Posterior vena cava (tissue), 2 donors: ENCODE measurements around the gene NEDD4L. TPM values are rescaled to one million over a fixed set of nuclear protein-coding genes. Genes with fewer than 3 reads are reported as not detected.

Experiments used
- DNase-seq: peaks from one replicate; pipeline ENCODE4 v3.0.0-alpha.2; 2020; ENCODE audit warnings: low spot score
- intact Hi-C, 2 donors: fragments of 100-400 bp; cut with DNase I; formaldehyde crosslinking; loops; one replicate each; pipeline versions ENCODE4 v1.14.1 to v1.14.2; 2022 to 2023
- total RNA-seq, 2 donors: library from RNA; stranded (reverse); fragmentation: NEBNext Ultra II Directional; extraction: Animal tissue kit (Norgen Biotek cat#: 25700); gene quantifications; one replicate each; pipeline ENCODE4 v1.2.1, GENCODE V29; 2021
- donor health status: DM: yes; HTN: yes; CAD: no.
- donor health status: DM: yes; HTN: yes; CAD: no.

NEDD4L gene
- total RNA-seq, 2 donors from 2014 or later = 11.3 to 14.9 TPM

DNA sequence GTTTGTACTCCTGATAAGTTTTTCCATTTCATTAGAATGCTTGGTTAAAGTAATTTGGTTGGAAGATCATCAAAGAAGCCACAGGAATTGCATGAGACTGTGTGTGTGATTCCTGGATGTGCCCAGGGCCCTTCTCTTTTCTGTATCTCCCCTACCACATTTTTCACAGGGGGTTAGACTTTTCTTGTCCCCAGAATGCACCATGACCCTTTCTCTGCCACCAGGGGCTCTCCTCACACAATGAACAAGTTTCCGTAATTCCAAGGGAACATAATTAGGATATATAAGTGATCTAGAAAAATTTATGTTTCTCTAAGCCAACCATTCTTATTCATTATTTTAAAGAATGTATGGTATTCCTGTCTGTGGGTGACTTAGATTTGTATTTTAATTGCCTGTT, 291.8 kb downstream of the NEDD4L start:
- intact Hi-C loops = no loop called here
- DNase-seq = no peak

DNA sequence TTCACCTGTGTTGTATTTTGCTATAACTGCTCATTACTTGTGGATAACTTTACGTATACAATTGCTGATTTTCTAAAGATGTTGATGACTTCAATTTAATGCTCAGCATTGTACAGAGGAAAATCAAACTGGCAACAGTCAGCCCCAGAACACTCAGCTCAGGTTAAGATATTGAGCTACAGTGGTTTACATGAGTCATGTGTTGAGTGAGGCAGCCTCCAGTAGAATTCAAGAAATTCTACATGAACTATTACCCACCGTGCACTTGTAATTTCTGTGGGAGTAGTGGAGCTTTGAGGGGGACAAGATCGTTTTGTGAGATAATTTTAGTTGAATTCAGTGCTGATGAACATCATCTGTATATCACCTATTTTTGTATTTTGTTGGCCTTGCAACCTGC, 292.6 kb downstream of the NEDD4L start:
- no peak for DNase-seq
- intact Hi-C loops = no loop called here

DNA sequence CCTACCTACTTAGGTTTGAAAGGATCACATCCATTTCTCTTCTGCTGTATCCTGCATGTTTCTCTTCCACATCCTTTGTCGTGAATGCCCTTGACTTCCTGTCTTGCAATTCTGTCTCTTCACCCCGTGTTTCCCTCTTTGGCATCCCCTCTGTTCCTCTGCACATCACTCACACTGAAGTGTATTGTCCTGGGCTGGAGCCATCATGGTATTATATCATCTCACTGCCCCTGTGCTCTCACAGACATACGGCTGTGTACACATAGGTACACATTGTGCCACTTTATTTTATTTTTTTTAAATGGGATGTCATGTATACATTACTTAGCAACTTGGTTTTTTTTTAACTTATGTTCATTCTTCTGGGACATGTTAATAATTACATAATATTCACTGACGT, 293.3 kb downstream of the NEDD4L start:
- DNase-seq = no peak
- intact Hi-C loops = no loop called here

DNA sequence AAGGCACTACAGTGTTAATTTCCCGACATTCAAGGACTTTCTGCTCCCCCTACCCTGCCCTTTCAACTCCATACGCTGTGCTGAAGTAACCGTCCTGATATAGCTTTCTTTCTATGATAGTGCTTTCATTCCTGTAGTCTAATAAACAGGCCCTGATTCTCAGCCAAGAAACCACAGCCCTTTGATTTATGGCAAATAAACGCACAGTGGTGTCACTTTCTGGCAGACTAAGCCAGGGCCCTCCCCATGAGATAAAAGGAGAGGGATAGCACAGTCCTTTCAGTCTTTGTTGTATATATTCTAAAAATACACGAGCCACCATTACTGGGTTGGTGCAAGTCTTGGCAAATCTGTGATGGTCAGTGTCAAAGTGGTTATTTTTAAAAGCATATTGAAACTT, 293.7 kb downstream of the NEDD4L start:
- no peak for DNase-seq
- intact Hi-C loops = no loop called here

DNA sequence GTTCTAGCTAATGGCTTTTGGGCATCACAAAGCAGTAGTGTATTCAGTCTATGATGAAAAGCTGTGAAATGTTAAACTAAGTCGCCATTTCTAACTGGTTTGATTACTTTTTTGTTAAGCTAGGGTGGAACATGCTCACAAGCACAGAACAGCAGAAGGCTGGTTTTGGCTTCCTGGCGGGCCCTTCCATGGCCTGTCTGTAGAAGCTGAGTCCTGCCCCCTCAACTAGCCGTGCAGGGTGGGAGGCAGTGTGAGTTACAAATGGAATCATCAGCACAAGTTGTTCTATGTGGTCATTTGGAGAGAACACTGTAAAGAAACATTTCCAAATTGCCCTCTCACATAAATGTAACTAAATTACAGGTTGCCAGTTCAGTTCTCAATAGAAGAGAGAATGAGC, 294.1 kb downstream of the NEDD4L start:
- no peak for DNase-seq
- intact Hi-C loops = no loop called here

DNA sequence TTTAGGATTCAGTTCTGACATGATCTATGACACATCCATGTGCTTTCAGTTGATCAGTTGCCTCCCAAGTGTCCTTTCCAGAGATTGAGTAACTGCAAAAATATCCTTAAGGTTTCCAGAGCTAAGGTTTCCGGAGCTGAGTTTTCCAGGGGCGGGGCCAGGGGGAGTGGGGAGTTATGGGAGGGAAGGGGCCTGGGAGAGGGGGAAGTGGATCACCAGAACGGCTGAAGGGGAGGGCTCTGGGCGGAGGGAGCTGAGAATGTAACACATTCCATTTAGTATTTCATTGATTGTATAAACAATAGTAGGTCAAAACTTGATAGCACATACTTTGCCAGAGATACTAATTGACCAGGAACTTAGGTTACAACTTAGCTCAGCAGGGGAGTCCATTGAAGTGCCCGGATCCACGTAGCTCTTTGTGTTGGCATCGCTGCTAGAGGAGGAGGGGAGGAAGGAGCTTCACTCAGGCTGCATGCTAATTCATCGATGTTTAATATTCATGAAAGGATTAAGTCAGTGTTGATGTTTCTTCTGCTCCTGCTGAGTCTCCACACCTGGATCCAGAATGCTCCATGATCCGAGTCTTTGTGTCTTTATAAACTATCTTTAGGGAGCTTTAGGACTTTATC, 295.1 kb downstream of the NEDD4L start:
- no peak for DNase-seq
- intact Hi-C loops = no loop called here

DNA sequence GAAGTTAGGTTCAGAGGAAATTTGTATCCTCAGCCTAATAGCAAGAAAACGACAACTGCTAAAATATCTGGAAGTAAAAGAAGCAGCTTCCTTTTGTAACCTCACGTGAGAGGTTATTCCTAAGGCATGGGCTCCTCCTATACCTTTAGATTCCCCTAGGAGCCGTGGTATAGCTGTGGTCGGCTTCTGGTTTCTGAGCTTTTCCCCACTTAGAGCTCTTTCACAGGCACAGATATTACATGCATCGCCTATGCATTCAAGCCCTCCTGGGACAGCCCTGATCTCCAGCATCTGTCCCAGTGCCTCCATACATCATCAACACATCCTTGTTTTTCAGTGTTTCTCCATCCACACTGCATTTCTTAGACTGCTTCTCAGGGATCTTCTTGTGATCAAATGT, 295.9 kb downstream of the NEDD4L start:
- intact Hi-C loops = no loop called here
- DNase-seq = no peak

DNA sequence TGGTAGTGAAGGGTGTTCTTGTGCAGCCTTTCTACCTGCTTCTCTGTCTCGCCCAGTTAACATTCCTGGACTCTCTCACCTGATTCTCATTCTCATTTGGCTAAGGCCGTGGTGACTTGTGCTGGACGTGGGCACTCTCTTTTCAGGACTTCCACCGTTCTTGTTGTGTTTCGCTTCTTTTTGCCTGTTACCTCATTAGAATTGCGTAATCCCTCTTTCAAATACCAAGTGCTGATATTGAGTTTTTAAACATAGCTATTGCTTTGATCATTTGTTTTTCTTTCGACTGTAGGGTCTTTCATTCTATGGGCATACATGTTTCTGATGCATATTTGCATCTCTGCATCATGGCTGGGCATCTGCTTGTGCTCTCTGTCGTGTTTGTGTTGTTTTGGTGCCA, 297.9 kb downstream of the NEDD4L start:
- no peak for DNase-seq

DNA sequence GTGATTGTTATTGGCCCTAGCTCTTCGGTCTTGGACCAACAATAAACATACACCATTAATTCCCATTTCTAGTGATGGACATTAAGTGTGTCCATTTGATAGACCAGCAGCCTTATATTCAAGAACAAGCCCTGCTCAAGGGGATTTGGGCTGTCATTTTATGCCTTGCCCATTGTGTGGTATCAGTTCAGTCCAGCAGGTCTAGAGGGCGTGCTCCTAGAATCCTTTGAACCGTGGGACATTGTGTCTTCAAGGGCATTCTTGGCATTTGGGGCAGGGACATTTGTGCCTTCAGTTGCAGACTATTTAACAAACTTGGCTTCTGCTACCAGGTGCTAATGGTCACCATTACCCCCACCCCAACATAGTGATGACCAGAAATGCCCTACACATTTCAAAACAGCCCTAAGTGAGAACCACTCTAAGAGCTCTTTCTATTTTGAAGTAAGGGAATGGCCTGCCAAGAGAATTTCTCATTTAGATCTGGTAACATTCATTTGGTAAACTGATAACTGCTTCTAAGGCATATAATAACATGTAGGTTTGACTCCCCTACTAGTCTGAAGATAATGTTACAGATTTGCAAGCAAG, 300.1 kb downstream of the NEDD4L start:
- DNase-seq = no peak
- intact Hi-C loops = no loop called here

More for the DNA sequence above, 297.9 kb downstream of the NEDD4L start:
- intact Hi-C loops = no loop called here

DNA sequence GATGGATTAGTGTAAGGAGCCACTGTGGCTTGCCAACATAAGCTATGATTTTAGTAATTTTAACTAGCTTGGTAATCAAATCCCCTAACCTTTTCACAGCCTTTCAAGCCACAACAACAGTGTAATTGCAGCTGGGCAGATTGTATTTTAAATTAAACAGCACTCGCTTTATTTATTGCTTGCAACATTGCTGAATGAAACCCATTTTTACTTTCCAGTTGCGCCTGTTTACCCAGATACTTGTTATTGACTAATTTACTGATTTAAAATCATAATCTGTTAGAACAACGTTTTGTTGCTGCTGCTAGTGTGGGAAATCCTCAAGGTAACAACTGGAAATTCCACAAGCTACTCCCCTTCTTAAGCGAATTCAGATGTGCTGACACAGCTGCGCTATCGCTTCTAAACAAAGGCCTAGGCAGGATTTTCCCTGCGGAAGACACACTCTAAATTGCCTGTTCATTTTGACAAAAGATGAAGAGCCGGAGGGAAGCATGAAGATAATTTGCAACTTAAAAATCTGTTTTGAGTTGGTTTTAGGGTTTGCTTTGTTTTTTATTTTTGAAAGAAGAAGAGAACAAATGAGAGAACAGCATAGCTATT, 300.9 kb downstream of the NEDD4L start:
- intact Hi-C loops = no loop called here
- no peak for DNase-seq

DNA sequence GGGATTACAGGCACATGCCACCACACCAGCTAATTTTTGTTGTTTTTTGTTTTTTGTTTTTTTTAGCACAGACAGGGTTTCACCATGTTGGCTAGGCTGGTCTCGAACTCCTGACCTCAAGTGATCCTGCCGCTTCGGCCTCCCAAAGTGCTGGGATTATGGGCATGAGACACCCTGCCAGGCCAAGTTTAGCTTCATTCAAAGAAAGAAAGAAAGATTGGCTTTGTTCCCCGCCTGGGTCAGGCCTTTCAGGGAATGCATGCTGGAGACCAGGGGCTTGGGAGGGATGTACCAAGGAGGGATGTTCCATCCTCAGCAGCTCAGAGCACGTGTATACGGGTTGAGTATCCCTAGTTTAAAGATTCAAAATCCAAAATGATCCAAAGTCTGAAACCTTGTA, 301.8 kb downstream of the NEDD4L start:
- intact Hi-C loops = no loop called here
- no peak for DNase-seq

DNA sequence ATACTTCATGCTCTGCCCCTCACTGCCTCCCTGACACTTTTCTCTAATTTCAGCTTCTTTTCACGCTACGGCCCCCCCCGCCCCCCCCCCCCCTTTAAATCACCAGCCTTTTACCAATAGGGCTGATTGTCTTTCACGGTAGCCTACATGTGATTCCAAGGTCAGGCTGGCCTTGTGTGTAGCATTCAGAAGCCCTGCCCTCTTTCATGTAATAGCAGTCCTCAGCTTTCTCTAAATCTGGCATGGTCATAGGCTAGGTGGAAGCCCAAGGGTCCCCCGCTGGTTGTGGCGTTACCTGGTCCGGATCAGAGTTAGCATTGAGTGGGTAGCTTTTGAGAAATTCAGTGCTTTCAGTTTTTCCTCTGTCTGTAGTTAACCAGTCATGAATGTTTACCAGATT, 303.1 kb downstream of the NEDD4L start:
- DNase-seq = no peak
- intact Hi-C loops = no loop called here

DNA sequence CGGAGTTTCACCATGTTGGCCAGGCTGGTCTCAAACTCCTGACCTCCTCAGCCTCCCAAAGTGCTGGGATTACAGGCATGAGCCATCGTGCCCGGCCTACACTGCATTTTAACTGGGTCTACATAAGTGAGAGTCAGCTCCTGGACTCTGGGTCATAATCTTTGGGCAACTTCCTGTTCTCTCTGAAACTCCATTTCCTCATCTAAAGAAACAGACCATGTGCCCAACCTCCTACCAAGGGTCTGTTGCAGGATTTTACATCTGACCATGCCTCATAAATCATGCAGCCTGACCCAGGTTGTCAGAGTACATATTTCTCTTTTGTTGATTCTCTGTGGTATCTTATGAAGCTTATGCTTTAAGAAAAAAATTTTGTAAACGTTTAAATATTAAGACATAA, 304.5 kb downstream of the NEDD4L start:
- intact Hi-C loops = no loop called here
- no peak for DNase-seq

DNA sequence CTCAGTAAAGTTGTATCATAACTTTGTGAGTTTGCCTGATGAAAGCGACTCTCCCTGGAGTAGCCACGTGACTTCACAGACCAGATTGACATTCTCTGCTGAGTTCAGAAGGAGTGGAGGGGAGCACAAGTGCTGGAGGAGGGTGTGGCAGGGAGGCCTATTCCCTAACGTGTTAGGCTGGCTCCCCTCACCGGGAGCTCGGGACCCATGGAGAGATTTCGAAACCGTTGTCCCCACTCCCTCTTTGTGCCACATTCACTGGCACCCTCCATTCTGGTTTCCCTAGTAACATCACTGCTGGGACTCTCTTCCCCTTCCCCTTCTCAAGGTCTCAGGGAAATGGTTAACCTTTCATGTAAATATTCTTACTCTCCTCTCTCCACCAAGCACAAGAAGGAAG, 304.9 kb downstream of the NEDD4L start:
- no peak for DNase-seq

DNA sequence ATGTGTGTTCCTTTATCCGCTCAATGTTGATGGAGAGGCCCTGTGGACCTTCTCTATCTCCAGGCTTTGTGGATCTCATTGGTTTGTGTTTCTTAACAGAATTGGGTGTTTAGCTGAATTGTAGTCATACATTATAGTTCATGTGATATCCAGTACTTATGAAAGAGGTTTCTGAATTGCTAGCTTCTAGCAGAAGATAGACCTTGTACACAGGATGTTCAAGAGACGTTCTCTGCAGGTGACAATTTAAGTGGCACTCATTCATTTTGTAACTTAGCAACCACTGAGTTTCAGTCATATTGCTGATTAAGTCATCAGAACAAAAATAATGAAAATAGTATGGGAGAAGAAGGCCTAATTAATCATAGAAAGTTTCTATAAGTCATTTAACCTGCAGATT, 305.6 kb downstream of the NEDD4L start:
- intact Hi-C loops = no loop called here
- DNase-seq = no peak

More for the DNA sequence above, 304.9 kb downstream of the NEDD4L start:
- intact Hi-C loops = no loop called here

DNA sequence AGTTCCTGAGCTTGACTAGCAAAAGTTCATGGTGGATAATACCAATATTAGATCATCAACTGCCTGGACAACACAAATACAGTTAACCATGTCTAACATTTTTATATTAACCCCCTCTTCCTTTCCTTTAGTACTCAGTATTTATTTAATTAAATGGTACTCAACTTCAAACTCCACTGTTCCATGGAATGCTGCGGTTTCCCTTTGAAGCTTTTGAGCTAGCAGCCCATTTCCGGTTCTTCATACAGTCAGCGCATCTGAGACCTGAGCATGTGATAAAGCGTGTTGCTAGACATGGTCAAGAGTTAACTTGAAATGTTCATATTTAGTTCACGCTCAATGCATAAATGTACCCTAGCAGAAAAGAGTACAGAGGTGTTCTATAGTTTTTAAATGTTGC, 306.5 kb downstream of the NEDD4L start:
- no peak for DNase-seq
- intact Hi-C loops = no loop called here

DNA sequence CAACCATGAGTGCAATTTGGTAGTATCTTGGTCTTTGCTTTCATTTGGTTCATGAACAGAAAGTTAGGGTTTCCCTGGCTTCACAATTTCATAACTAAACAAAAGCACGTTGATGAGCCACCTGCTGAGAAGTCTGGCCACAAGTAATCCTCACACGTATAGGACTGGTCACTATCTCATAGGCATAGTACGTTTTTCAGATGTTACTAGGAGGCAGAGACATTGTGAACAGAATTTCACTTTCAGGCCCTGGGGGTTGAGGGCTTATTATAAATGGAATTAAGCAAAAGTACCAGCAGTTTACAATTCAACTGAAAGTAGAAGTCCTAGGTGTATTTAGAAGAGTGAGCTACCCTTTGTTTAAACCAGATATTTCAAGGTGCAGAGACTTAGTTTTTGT, 307.8 kb downstream of the NEDD4L start:
- intact Hi-C loops = no loop called here
- DNase-seq = no peak

DNA sequence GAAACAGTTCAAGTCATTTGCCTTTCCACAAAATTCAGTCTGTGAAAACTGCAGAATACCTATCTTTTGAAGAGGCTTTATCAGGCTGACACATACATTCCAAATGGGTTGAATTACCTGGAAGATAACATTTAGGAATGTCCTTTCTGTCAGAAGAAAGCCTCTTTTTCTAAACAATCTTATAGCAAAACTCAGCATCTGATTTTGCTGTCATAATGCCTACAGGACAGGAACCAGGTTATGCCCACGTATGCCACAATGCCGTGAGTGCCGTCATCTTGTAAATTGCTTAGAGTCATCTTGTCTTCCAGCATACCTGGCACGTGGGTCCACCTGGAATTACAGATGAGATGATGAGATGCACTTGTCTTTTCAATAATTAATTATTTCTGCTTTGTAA, 309.6 kb downstream of the NEDD4L start:
- no peak for DNase-seq
- intact Hi-C loops = no loop called here

DNA sequence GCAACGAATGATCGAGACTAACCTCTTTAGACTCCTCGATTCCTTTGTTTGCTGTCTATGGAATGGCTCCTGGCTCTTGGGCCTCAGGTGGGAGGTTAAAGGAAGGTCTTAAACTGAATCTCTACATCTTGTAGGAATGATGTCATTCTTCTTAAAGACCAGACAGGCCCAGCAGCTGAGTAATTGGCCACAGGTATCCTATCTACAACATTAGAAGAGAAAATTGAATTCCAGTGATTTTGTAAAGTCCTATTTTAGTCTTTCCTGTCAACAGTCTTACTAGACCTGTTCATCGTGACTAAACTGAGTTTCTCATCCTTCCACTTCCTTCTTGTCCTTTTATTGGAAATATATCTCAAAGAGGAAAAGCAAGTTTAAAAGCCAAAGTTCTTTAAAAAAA, 310.0 kb downstream of the NEDD4L start:
- no peak for DNase-seq
- intact Hi-C loops = no loop called here

DNA sequence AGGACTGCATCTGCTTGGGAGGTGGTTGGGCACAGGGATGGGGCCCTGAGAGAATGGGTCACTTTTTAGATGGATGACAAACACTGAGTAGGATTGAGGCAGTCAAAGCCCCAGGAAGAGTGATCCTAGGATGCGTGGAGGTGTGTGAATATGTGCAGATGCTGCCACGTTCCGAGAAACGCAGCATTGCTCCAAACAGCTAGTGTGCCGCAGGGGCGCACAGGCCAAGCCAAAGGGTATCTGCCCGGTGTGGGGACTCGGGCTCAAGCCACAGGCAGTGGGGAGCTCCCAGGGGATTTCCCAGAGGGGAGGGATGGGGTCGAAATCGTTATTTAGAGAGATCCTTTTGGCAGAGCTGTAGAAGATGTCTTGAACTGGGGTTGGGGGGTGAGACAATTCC, 310.8 kb downstream of the NEDD4L start:
- DNase-seq = no peak
- intact Hi-C loops = no loop called here

DNA sequence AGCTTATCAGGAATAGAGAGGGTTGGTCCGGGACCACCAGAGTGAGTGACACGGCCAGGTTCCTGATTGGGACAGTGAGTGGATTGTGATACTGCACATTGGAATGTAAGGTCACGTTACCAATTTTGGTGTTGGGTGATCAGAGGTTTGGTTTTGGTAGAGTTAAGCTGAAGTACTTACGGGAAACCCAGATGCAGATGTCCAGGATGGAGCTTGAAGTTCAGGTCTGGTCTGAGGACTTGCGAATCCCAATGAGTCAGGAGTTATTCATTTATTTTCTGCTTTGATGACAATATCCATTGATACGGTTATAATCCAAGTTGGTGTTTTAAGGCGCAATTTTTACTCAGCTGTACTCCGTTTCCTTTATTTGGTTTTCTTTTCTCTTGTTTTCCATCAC, 311.2 kb downstream of the NEDD4L start:
- no peak for DNase-seq
- intact Hi-C loops = no loop called here
